GM10847 (cell line): ENCODE measurements around the gene KIF1B.
A peak's percentile ranks its signal among the peaks of the same experiment; 100 is the strongest.

Source experiments
- POLR2A ChIP-seq: IDR thresholded peaks from 2 replicates; pipeline ENCODE4 v1.6.1; 2011; ENCODE audit not compliant: insufficient read length; ENCODE audit errors: extremely low read depth

Gene KIF1B, protein sequence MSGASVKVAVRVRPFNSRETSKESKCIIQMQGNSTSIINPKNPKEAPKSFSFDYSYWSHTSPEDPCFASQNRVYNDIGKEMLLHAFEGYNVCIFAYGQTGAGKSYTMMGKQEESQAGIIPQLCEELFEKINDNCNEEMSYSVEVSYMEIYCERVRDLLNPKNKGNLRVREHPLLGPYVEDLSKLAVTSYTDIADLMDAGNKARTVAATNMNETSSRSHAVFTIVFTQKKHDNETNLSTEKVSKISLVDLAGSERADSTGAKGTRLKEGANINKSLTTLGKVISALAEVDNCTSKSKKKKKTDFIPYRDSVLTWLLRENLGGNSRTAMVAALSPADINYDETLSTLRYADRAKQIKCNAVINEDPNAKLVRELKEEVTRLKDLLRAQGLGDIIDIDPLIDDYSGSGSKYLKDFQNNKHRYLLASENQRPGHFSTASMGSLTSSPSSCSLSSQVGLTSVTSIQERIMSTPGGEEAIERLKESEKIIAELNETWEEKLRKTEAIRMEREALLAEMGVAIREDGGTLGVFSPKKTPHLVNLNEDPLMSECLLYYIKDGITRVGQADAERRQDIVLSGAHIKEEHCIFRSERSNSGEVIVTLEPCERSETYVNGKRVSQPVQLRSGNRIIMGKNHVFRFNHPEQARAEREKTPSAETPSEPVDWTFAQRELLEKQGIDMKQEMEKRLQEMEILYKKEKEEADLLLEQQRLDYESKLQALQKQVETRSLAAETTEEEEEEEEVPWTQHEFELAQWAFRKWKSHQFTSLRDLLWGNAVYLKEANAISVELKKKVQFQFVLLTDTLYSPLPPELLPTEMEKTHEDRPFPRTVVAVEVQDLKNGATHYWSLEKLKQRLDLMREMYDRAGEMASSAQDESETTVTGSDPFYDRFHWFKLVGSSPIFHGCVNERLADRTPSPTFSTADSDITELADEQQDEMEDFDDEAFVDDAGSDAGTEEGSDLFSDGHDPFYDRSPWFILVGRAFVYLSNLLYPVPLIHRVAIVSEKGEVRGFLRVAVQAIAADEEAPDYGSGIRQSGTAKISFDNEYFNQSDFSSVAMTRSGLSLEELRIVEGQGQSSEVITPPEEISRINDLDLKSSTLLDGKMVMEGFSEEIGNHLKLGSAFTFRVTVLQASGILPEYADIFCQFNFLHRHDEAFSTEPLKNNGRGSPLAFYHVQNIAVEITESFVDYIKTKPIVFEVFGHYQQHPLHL (N-terminal part only)

DNA sequence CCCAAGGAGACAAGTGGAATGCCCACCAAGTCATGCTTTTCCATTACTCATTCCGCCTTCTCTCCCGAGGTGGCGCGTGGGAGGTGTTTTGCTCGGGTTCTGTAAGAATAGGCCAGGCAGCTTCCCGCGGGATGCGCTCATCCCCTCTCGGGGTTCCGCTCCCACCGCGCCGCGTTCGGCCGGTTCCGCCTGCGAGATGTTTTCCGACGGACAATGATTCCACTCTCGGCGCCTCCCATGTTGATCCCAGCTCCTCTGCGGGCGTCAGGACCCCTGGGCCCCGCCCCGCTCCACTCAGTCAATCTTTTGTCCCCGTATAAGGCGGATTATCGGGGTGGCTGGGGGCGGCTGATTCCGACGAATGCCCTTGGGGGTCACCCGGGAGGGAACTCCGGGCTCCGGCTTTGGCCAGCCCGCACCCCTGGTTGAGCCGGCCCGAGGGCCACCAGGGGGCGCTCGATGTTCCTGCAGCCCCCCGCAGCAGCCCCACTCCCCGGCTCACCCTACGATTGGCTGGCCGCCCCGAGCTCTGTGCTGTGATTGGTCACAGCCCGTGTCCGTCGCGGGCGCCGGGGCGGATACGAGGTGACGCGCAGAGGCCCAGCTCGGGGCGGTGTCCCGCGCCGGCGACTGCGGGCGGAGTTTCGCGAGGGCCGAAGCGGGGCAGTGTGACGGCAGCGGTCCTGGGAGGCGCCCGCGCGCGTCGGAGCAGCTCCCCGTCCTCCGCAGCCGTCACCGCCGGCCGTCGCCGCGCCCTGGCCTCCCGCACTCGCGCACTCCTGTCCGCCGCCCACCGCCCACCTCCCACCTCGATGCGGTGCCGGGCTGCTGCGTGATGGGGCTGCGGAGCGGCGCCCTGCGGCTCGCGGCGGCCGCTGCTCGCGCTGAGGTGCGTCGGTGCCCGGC is at the start of gene KIF1B:
Gene KIF1B, plus strand, starts transcription at position 666 of the 906 bp plus-strand sequence. CDS start 21,759 bp downstream, outside the sequence.
- peak; percentile 55 for TF ChIP-seq POLR2A

DNA sequence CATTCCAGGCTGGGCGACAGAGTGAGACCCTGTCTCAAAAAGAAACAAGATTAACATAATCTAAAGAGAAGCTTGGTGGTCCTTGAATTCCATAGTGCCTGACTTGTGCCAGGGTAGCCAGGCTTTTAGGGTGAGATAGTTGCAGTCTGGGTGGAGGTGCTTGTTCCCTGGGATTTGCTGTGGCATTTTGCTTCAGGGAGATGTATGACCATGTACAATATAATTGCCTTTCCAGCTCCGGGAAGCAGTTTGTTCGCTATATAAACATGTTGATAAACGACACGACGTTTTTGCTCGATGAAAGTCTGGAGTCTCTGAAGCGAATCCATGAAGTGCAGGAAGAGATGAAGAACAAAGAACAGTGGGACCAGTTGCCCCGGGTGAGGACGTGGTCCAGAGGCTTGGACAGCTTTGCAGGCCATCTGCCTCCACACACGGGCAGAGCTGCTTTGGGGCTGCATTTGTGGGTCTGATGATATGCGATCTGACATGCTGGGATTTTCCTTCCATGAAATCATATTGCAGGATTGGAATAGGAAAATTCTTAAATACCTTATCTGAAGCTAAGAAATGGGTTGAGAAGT is 49.4 kb upstream of the KIF1B start:
- TF ChIP-seq POLR2A: no peak

DNA sequence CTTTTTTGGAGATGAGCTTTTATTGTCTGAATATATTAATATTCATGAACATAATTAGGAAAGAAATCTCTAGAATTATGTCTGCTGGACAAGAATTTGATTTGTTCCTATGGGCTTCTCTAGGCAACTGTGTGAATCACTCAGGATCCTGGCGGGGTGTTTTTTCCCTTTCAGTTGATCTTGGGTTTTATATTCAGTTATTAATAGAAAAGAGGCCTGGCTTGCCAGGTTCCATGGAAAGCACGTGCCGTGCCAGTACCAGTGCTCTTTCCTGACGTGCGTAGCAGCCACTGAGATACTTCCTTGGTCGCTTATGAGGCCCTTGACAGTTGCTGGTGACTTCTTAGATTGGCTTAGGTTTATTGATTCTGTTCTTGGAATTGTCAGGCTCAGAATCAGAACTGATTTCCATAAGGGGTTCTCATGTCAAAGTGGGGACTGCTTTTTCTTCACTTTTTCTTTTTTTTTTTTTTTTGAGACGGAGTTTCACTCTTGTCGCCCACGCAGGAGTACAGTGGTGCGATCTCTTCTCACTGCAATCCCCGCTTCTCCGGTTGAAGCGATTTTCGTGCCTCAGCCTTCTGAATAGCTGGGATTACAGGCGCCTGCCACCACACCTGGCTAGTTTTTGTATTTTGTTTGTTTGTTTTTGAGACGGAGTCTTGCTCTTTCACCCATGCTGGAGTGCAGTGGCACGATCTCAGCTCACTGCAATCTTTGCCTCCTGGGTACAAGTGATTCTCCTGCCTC is 48.7 kb upstream of the KIF1B start:
- no peak for TF ChIP-seq POLR2A

DNA sequence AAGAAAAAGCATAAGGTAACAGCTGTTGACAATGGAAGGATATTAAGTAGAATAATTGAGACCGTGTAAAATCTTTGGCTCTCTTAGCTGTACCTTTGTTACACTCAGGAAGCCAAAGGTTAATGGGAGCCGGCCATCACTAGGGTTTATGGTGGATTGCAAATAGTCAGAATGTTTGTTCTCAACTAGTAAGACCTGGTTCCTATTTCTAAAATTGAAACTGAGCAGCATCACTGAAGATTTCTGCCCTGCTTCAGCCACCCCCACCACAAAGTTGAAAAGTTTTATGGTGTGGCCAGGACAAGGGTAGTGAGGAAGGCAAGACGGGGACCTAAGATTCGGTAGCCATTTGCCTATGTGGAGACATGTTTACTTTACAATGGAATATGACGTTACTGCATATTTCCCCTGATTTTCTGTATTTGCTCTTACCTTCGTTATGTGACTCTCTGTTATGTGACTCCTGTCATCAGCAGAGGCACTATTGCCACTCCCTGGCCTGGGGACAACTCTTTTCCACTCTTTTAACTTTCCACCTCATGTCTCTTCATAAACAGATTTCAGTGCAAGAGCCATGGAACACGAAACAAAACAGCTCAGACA is 41.4 kb upstream of the KIF1B start:
- TF ChIP-seq POLR2A: no peak

DNA sequence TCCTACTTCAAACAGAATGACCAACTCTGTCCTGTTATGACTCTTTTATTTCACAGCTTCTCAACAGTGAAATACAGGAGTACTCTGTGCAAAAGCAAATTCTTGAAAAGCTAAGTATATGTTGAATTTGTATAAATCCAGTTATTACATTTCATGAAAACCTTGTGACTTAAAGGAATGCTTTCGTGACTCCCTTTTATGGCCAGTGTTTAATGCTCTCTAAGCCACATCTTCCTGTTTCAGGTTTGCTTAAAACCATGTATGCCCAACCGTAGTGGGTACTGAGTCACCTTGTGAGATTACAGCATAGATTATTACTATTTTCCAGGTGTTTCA is 40.2 kb upstream of the KIF1B start:
- TF ChIP-seq POLR2A: no peak

DNA sequence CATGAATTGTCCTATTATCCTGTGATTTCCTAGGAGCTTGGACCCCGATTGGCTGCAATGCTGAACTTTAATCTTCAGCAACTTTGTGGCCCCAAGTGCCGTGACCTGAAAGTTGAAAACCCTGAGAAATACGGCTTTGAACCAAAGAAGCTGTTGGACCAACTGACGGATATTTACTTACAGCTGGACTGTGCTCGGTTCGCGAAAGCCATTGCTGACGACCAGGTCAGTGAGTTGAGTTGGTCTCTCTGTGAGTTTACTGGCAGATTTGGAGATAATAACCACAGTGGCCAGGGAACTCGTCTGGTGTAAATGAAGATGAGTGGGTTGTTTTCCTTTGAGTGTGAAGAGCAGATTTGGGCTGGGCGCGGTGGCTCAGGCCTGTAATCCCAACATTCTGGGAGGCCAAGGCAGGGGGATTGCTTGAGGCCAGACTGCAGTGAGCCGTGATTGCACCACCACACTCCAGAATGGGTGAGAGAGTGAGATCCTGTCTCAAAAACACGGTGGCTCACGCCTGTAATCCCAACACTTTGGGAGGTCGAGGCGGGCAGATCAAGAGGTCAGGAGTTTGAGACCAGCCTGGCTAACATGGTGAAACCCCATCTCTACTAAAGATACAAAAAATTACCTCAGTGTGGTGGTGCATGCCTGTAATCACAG is 39.1 kb upstream of the KIF1B start:
- TF ChIP-seq POLR2A: no peak

DNA sequence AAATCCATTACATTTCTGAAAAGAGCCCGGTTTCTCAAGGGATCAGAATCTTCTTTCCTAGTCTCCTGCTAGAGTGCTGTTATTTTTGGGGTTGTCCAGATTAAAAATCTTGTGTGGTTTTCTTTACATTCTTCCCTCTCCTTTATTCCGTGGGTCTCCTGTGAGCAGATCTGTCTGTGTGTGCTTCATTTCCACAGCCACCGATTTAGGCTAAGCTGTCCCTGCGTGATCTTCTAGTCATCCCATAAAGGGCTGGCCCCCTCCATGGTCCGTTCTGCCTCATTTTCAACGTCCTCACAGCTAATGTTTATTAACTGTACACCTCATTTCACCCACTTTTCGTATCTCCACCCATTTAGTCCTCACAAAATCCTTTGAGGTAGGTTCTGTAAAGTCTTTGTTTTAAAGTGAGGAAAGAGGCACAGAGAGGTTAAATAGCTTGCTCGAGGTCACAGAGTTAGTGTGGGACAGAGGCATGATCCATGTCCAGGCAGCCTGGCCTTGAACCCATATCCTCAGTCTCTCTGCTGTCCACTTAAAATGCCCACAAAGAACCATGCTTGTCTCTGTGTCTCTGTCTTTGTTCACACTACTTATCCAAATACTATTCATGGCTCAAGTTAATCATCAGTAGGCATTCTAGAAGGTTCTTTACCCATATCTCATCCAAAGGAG is 38.2 kb upstream of the KIF1B start:
- no peak for TF ChIP-seq POLR2A

DNA sequence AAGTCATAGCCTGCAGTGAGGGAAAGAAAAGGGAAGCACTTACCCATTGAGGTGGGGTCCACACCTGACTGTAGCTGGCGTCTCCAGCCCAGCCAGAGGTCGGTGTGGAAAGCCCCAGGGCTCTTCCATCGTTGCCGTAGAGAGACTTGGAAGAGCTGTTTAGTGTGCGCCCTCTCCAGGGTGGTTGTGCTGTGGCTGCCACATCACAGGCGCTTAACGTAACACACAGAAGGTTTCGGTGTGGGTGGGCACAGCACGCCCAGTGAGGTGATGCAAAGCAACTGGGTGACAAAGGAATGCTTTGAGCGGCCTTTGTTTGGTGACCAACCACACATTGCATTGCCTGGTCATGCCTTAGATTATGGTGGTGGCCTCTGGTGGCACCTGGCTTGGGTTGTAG is 36.8 kb upstream of the KIF1B start:
- no peak for TF ChIP-seq POLR2A

DNA sequence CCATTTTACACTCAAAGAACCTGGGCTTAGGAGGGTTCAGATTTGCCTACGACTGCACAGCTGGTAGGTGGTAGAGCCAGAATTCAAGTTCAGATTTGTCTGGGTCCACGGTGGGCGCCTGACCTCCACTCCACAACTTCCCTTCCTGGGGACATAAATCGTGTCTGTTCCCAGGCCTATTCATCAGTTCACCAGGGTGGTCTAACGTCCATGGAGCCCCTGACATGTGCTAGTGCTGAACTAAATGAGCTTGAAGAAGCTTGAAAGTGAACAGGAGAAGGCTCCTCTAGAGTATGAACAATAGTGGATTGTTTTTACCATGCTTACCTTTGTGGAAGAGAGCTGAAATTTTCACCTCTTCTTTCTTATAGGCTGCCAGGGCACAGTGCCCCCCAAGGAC is 32.5 kb upstream of the KIF1B start:
- no peak for TF ChIP-seq POLR2A

DNA sequence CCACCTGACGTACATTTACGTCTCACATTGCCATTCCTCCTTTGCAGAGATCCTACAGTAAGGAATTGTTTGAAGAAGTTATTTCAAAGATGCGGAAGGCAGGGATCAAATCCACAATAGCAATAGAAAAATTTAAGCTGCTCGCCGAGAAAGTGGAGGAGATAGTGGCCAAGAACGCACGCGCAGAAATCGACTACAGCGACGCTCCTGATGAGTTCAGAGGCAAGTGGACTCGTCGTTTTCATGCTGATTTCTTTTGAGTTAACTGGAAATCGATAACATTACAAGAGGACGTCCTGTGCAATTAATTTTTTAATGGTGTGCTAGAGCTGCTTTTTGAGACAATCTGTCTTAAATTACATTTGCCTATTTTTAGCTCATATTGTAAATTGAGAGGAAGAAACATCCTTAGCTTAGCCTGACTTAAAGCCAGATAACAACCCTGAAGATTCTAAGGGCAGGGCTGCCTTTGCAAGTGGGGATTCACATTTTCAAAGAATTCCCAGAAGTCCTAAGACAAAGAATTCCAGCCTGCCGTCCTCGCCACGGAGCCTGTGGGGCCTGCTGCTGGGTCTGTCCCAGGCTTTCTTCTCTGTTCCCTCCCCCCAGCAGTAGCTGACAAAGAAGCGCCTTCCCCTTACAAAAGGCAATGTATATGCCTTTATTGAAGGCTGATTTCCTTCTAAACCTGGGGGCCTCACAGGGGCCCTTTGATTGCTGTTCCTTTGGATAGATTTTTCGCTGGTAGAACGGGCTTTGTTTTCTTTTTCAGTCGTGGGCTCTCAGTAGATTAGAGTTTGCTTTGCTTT is 31.6 kb upstream of the KIF1B start:
- TF ChIP-seq POLR2A: no peak

DNA sequence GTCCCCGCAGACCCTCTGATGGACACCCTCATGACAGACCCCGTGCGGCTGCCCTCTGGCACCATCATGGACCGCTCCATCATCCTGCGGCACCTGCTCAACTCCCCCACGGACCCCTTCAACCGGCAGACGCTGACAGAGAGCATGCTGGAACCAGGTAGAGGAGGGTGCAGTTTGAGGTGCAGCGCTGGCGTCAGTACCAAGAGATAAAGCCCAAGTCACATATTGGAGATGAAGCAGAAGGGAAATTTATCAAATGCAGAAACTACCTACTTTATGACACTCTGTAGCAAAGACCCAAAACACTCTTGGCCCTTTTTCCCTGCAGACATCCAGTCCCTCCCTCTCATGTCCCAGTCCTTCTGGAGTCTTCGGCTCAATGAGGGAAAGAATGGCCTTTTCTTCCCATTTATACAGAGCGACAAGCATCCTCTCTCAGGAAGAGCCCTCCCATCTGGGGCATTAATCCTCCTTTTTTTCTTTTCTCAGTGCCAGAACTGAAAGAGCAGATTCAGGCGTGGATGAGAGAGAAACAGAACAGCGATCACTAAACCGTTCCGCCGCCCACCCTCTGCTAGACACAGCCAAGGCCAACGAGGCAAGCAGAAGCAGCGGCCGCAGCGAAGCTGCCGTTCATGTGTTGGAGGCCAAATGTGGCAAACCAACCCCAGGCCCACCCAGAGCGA is 30.8 kb upstream of the KIF1B start:
- no peak for TF ChIP-seq POLR2A
